NCI-H774 (cell line): ENCODE data around the gene ERICH2.

ENCODE experiments used
- DNase-seq: peaks from one replicate; lab custom pipeline; 2025; lab: John Stamatoyannopoulos, UW

Gene ERICH2

DNA sequence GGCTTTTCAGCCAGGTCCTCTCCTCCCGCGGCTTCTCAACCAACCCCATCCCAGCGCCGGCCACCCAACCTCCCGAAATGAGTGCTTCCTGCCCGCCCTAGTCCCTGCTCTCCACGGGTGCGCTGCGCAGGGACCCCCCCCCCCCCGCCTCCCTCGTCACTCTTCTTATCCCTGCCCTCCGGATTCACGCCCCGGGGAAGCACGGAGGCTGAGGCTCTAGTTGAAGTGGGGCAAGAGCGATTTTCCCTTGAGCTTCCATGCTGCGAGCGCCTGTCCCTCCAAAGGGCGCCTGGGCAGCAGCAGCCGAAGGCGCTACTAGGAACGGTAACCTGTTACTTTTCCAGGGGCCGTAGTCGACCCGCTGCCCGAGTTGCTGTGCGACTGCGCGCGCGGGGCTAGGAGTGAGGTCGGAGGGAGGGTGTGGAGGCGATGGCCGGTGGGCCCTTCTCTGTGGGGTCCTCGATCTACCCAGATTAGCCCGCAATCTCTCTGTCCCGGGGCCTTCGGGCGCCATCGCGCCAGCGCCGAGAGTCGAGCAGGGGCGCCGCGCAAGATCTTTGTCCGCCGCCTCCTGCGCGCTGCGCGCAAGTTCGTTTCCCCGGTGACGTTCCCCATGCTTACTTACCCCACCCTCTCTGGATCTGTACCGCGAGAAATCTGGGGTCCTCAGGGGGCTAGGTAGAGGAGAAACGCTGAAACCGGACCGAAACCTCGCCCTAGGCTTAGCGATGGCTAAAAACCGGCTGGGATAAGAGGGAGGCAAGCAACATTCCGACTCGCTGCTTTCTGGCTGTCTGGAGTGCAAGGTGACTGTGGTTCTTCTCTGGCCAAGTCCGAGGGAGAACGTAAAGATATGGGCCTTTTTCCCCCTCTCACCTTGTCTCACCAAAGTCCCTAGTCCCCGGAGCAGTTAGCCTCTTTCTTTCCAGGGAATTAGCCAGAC is 47.2 kb downstream of the ERICH2 start:
- DNase-seq: peak; percentile 50

GRCh38 chr2:170818036-170818751 is 48.0 kb downstream of the ERICH2 start:
- no peak for DNase-seq

GRCh38 chr2:170818752-170819470 is 48.7 kb downstream of the ERICH2 start:
- DNase-seq: no peak

DNA sequence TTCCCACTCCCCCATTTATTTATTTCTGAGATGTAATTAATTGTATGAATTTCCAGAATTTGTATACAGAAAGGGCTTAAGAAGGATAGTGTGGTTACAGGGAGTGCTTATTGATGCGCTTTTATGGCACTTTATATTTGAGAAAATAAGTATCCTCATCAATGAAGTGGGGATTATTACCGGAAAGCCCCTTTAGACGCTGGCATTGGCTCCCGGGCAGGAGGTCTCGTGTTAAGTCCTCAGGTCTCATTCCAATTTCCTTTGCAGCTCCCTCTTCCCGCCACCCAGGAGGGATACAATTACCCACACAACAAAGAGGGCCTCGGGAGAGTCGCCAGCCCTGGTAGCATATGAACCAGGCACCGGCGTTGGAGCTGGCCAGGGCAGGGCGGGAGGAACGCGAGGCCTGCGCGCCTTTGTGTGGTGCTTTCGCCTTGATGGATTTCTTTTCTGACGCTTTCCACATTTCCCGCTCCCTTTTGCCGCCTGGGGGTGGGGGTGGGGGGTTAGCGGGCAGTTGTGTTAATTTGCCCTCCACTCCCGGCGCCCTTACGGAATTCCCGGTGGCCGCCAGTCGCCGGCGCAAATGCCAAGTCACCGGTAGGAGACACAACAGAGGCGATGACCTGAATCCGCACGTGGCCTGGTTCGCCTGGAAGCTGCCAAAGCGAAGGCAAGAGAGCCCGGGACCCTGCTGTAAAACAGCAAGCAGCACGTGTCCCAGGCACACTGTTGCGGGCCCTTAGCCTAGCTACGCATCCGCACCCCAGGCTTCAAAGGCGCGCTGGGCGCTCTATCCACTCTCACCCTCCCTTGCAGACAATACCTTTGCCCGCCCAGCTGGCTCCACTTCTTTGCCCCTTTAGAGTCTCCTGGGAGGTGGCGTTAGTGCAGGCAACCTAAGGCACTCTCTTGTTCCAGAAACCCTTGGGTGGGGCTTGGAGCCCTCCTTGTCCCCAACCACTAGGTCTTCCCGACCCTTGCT is 49.8 kb downstream of the ERICH2 start:
- no peak for DNase-seq

DNA sequence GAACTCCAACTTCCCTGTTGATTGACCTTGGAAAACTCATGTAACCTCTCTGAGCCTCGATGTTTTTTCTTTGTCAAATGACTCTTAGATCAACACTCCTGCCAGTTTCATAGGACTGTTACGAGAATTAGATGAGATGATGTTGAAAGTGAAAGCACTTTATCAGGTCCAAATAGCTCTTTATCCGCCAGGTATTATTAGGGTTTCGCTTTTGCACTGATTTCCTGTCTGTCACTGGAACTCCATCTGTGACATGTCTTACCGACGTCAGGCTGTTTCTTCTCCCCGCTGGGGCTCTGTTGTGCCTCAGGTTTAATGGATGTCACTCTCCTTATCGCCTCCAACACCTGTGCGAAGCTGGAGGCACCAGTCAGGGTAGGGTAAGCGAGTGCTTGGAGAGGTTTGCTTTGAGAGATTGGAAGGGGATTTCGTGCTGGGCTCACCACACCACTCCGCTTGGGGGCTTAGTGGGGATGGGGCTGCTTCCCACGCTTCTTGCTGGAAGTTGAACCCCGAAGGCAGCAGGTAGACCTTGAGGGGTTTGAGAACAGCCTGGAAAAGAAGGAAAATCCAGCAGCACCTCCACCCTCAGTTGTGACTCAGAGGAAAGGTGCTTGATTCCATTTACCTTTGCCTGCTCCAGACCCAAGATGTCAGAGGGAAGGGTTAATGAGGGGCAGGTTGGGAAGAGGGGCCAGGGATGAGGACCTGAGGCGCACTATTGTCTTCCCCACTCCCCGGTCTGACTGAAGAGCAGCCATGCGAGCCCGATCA is 50.8 kb downstream of the ERICH2 start:
- DNase-seq: no peak

DNA sequence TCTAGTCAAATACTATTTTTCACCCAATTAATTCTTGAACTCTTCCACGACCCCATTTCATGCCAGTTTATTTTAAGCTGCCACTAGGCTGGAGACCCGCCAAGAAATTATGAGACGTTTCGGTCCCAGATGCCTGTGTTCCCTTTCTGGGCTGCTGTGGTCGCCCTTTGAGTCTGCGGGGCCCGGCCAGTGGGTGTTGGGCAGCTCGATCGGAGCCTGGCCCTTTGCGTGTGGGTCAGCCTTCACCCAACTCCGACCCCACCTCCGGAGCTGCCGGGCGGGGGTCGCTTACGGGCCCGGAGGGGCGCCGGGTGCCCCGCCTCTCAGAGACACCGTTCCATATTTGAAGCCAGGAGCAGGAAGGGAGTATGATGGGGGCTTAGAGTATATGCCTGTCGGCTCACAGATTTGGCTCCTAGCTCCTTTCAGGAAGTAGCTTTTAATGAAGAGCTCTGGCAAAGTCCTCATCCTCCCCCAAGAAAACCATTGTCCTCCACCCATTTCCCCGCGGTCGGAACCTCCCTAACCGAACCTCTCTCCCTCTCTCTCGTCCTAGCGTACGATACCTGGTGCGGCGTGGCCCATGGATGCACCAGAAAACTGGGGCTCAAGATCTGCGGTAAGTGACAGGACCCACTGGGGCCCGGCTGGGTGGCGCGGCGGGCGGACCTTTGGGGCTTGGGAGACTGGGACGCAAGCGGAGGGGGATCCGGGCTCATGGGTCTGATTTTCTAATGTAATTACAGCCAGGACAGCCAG is 51.5 kb downstream of the ERICH2 start:
- DNase-seq: no peak

DNA sequence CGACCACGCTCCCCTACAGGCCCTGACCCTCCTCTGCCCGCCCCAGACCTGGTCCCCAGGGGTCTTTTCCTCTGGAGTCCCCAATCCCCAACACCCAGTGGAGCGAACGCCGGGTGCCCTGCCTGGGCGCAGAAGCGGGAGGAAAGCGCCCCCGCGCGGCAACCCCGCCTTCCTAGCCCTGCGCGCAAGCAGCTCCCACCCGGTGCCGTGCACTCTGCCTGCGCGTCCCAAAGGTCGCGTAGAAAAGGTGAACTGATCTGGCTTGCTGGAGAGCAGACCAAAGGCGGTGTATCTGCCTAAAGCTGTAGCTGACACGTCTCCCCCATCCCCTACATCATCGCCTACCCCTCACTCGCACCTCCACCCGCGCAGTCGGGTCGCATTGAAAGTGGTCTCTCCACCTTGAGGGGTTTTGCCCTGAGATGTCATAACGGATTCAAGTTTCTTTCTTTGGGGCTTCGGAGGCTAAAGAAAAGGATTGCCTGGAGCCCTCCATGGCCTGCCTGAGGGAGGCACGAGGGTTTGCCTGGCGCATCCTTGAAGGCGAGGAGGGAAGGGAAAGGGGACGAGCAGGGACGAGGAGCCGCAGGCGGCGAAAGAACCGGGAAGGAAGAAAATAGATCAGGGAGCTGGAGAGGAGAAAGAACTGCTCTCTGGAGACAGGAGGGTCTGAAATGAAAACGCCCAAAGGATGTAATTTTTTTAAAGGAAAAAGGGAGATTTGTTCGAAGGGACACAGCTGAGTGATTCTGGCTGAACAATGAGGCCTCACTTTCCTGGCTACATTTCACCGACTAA is 52.3 kb downstream of the ERICH2 start:
- no peak for DNase-seq

- DNase-seq: no peak
Measured at GRCh38 chr2:170823088-170823897, 53.1 kb downstream of the ERICH2 start.

- no peak for DNase-seq
Measured at GRCh38 chr2:170823898-170824215, 53.7 kb downstream of the ERICH2 start.

DNA sequence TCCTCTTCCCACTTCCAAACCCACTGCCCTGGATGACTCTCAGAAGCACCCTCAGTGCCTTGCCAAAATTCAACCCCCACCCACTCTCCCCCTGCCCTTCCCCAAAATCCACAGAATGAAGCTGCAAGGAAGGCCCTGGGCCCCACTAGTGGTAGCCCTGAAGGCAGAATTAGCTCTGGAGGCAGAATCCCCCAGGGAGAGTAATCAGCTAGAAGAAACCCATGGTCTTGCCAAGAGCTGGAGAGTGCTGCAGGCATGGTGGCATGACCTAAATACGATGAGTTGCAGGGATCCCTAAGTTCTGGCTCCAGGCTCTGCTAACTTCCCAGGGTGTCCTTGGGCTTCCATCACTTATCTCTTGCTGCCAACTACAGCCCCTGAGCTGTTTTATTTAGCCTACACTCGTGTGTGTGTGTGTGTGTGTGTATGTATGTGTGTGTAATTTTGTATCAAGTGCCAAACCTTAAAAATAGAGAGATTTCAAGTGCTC is 54.4 kb downstream of the ERICH2 start:
- DNase-seq: no peak

- no peak for DNase-seq
Measured at GRCh38 chr2:170827841-170828532, 57.8 kb downstream of the ERICH2 start.

DNA sequence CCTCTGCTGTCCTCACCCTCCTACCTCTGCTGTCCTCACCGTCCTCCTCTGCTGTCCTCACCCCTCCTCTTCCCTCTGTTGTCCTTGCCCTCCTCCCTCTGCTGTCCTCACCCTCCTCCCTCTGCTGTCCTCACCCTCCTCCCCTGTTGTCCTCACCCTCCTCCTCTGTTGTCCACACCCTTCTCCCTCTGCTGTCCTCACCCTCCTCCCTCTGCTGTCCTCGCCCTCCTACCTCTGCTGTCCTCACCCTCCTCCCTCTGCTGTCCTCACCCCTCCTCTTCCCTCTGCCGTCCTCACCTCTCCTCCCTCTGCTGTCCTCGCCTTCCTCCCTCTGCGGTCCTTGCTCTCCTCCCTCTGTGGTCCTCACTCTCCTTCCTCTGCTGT is 58.3 kb downstream of the ERICH2 start:
- DNase-seq: no peak

- DNase-seq: no peak
Measured at GRCh38 chr2:170829036-170829435, 58.9 kb downstream of the ERICH2 start.

GRCh38 chr2:170830166-170830565 is 60.0 kb downstream of the ERICH2 start:
- DNase-seq: no peak

DNA sequence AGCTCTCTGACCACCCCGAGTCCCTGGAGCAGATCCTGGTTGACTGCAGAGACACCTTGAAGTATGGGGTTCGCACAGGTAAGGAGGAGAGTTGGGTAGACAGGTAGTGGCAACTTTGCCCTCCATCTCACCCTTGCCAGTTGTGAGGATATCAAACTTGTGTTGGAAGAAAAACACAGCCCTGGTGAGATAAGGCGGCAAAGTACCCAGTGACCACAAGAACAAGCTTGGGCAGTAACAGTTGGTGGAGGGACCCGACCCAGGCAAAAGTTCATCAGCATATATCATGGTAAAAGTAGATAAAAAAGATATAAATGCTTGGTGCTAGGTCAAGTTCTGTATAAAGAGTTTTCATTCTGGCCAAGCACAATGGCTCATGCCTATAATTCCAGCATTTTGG is 60.9 kb downstream of the ERICH2 start:
- no peak for DNase-seq

- DNase-seq: no peak
Measured at GRCh38 chr2:170836027-170836426, 65.8 kb downstream of the ERICH2 start.

GRCh38 chr2:170840717-170841210 is 70.6 kb downstream of the ERICH2 start:
- no peak for DNase-seq
